Mesendoderm (in vitro differentiated cells): ENCODE results near the gene TRIM71.

Experiments used
- DNase-seq: peaks from one replicate; pipeline ENCODE4 v3.0.0; 2013
- H2AK5ac ChIP-seq: 2 replicates; pipeline ENCODE4 v1.6.1; 2013; ENCODE audit warnings: low read length, inconsistent platforms
- H2BK120ac ChIP-seq: 2 replicates; pipeline ENCODE4 v1.6.1; 2013; ENCODE audit warnings: low read depth, mild to moderate bottlenecking, low read length, moderate library complexity, mixed read lengths
- H2BK15ac ChIP-seq: replicated peaks from 2 replicates; pipeline ENCODE4 v1.6.1; 2013; ENCODE audit warnings: low read depth, mild to moderate bottlenecking, moderate library complexity
- H2BK5ac ChIP-seq: 2 replicates; pipeline ENCODE4 v1.6.1; 2013; ENCODE audit warnings: low read length, inconsistent platforms
- H3K18ac ChIP-seq: 2 replicates; pipeline ENCODE4 v1.6.1; 2013; ENCODE audit warnings: mild to moderate bottlenecking, low read length, mixed read lengths
- H3K23ac ChIP-seq: one replicate; pipeline ENCODE4 v1.6.1; 2013; ENCODE audit warnings: low read length
- H3K27ac ChIP-seq: 2 replicates; pipeline ENCODE4 v1.5.1; 2013; ENCODE audit warnings: low read depth, mild to moderate bottlenecking, inconsistent platforms, low read length, moderate library complexity
- H3K27me3 ChIP-seq: 2 replicates; pipeline ENCODE4 v1.6.1; 2013; ENCODE audit warnings: low read length, control low read depth, mild to moderate bottlenecking, inconsistent platforms; ENCODE audit not compliant: insufficient read depth, poor library complexity
- H3K36me3 ChIP-seq: 2 replicates; pipeline ENCODE4 v1.6.1; 2013; ENCODE audit warnings: low read length, inconsistent platforms; ENCODE audit not compliant: control insufficient read depth, insufficient read depth
- H3K4ac ChIP-seq: one replicate; pipeline ENCODE4 v1.6.1; 2013; ENCODE audit warnings: low read depth, mild to moderate bottlenecking, low read length, moderate library complexity
- H3K4me1 ChIP-seq: 2 replicates; pipeline ENCODE4 v1.6.1; 2013; ENCODE audit warnings: low read depth, low read length, inconsistent platforms; ENCODE audit not compliant: control insufficient read depth
- H3K4me2 ChIP-seq: 2 replicates; pipeline ENCODE4 v1.6.1; 2013; ENCODE audit warnings: low read length
- H3K4me3 ChIP-seq: 2 replicates; pipeline ENCODE4 v1.5.1; 2013; ENCODE audit warnings: mild to moderate bottlenecking, low read length
- H3K56ac ChIP-seq: one replicate; pipeline ENCODE4 v1.6.1; 2013; ENCODE audit warnings: low read length
- H3K79me1 ChIP-seq: 2 replicates; pipeline ENCODE4 v1.6.1; 2013; ENCODE audit warnings: low read length, inconsistent platforms
- H3K79me2 ChIP-seq: 2 replicates; pipeline ENCODE4 v1.6.1; 2013; ENCODE audit warnings: mild to moderate bottlenecking, low read length; ENCODE audit not compliant: control insufficient read depth, insufficient read depth
- H3K9ac ChIP-seq: 2 replicates; pipeline ENCODE4 v1.6.1; 2013; ENCODE audit warnings: low read length, inconsistent platforms
- H4K5ac ChIP-seq: one replicate; pipeline ENCODE4 v1.6.1; 2013; ENCODE audit warnings: low read length
- H4K8ac ChIP-seq: one replicate; pipeline ENCODE4 v1.6.1; 2013; ENCODE audit warnings: low read depth, mild to moderate bottlenecking, control low read depth, low read length, moderate library complexity
- WGBS: extraction: QIAGEN DNeasy Blood & Tissue Kit; methylation state at CpG from one replicate; pipeline ENCODE4 v1.1.7; 2013; ENCODE audit warnings: low lambda C conversion rate, missing lambda C conversion rate; ENCODE audit not compliant: insufficient coverage; ENCODE audit errors: extremely low coverage; 5-methylcytosine and 5-hydroxymethylcytosine counted together

Gene TRIM71

DNA sequence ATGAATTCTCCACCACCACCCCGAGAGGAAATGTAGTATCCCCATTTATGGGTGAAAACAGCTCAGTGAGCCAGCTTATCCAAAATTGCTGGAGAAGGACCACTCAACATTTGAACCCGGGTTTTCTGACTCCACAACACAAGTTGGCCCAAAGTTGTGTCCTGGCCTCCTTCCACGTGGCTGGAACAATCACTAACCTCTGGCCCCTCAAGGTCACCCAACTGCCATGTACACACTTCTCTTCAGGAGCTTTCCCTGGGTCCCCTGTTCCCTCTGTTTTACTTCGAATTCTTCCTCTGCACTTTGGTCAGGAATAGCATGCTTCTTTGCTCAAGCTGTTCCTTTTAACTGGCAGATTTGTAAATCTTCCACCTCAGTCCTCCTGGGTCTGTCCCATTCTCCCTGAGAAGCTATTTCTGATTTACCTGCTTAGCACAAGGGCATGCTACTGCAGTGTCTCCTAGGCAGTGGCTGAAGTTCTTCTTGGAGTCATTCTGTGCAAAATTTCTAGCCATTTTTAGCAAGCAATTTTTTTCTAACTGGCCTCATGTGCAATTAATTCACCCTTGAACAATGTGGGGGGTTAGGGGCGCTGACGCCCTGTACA lies 39.2 kb downstream of the TRIM71 start:
- Histone ChIP-seq H2BK120ac (no peak overlapping the region), H3K18ac (no peak overlapping the region), H3K4ac (no peak overlapping the region), H3K27ac (no peak overlapping the region), H4K5ac (no peak overlapping the region), H3K27me3 (no peaks in the 10 kb centered on the region), H2AK5ac (no peak overlapping the region), H3K56ac (no peak overlapping the region), H3K36me3 (no peaks in the 10 kb centered on the region), H3K9ac (no peak overlapping the region), H3K4me3 (no peak overlapping the region), H2BK15ac (no peak overlapping the region), H3K4me1 (peaks cover 17% of the 10 kb centered on the region), H3K23ac (no peak overlapping the region), H3K79me2 (peaks cover 92% of the 10 kb centered on the region), H4K8ac (no peak overlapping the region), H2BK5ac (no peak overlapping the region), H3K4me2 (no peak overlapping the region), H3K79me1 (peaks cover 13% of the 10 kb centered on the region)
- no peak for DNase-seq
- WGBS = no CpG with 5 or more reads among the region's 6 CpGs

DNA sequence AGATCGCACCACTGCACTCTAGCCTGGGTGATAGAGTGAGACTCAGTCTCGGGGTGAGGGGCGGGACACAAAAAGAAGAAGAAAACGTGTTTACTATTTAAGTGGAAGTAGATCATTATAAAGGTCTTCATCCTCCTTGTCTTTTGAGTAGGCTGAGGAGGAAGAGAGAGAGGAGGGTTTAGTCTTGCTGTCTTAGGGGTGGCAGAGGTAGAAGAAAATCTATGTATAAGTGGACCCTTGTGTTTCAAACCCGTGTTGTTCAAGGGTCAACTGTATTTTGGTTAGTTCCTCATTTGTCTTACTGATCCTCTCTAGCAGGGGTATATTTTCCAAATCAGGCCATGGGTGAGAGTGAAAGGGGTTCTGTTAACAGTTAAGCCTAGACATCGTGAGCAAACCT lies 40.1 kb downstream of the TRIM71 start:
- Histone ChIP-seq H2BK120ac (no peak overlapping the region), H4K5ac (no peak overlapping the region), H3K18ac (no peak overlapping the region), H3K79me2 (peaks cover 92% of the 10 kb centered on the region), H2BK5ac (no peak overlapping the region), H2AK5ac (no peak overlapping the region), H3K36me3 (no peaks in the 10 kb centered on the region), H3K9ac (no peak overlapping the region), H3K27me3 (no peaks in the 10 kb centered on the region), H3K4me1 (peaks cover 14% of the 10 kb centered on the region), H3K23ac (no peak overlapping the region), H3K27ac (no peak overlapping the region), H3K79me1 (peaks cover 11% of the 10 kb centered on the region), H3K56ac (no peak overlapping the region), H3K4me3 (no peak overlapping the region), H4K8ac (no peak overlapping the region), H3K4ac (no peak overlapping the region), H2BK15ac (no peak overlapping the region), H3K4me2 (no peak overlapping the region)
- DNase-seq = no peak
- WGBS = no CpG with 5 or more reads among the region's 6 CpGs

DNA sequence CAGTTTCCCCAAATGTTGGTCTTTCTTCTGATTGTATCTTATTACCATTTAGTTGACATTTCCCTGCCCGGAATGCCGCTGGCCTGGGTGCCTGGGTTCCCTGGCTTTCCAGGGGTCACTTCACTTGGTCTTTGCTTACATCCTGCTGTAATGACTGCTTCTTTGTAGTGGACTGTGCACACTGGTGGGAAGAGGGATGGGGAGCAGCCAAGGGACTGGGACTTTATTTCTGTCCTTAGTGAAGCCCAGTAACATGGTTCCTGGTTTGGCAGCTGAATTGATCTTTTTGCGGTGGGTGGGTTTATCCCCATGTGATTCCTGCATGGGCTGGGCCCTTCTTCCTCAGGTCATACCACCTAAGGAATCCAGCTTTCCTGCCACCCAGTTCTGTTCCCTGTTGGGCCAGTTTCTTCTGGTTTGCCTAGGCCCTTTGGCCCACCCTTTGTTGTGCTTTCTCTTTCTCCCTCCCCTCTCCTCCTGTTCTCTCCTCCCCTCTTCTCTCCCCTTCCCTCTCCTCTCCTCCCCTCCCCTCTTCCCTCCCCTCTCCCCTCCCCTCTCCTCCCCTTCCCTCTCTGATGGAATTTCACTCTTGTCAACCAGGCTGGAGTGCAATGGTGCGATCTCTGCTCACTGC lies 41.9 kb downstream of the TRIM71 start:
- peaks cover 18% of the 10 kb centered on the region for H3K4me1 ChIP-seq
- no peak overlapping the region for H4K5ac ChIP-seq
- H2BK5ac ChIP-seq = no peak overlapping the region
- H3K79me1 ChIP-seq = peaks cover 11% of the 10 kb centered on the region
- no peak overlapping the region for H3K4ac ChIP-seq
- H3K27me3 ChIP-seq = no peaks in the 10 kb centered on the region
- H3K4me3 ChIP-seq = no peak overlapping the region
- no peak for DNase-seq
- no peak overlapping the region for H3K4me2 ChIP-seq
- no peak overlapping the region for H3K18ac ChIP-seq
- no peak overlapping the region for H2BK120ac ChIP-seq
- H3K79me2 ChIP-seq = peaks cover 91% of the 10 kb centered on the region
- H3K9ac ChIP-seq = no peak overlapping the region
- H2BK15ac ChIP-seq = no peak overlapping the region
- no peak overlapping the region for H3K27ac ChIP-seq
- H3K23ac ChIP-seq = no peak overlapping the region
- H2AK5ac ChIP-seq = no peak overlapping the region
- WGBS = no CpG with 5 or more reads among the region's 4 CpGs
- H3K36me3 ChIP-seq = no peaks in the 10 kb centered on the region
- H3K56ac ChIP-seq = no peak overlapping the region
- no peak overlapping the region for H4K8ac ChIP-seq

DNA sequence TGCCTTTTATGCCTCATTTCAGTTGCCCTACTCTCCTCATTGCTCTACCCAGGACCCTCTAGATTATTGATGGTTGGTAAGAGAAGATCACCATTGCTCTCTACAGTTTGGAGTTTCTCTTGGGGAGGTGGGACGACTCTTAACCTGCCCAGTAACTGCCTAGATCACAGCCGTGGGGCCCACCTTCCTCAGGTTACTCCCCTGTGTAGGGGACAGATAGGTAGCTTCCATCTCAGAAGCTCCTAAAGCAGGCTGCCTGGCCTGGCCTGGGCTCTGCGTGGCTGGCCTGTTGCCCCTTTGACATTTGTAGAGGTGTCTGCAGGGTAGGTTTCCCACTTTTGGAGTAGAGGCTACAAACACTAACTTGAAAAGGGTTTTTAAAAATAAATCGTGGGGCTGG lies 42.7 kb downstream of the TRIM71 start:
- Histone ChIP-seq H2BK15ac (no peak overlapping the region), H3K79me1 (peaks cover 10% of the 10 kb centered on the region), H4K5ac (no peak overlapping the region), H2BK5ac (no peak overlapping the region), H3K23ac (no peak overlapping the region), H3K4me2 (no peak overlapping the region), H2AK5ac (no peak overlapping the region), H3K36me3 (no peaks in the 10 kb centered on the region), H3K4me1 (peaks cover 22% of the 10 kb centered on the region), H3K79me2 (peaks cover 91% of the 10 kb centered on the region), H2BK120ac (no peak overlapping the region), H3K27ac (no peak overlapping the region), H3K9ac (no peak overlapping the region), H3K56ac (peak overlapping the region; percentile 34), H4K8ac (no peak overlapping the region), H3K4ac (no peak overlapping the region), H3K27me3 (no peaks in the 10 kb centered on the region), H3K4me3 (no peak overlapping the region), H3K18ac (no peak overlapping the region)
- no peak for DNase-seq
- WGBS = no CpG with 5 or more reads among the region's 4 CpGs

DNA sequence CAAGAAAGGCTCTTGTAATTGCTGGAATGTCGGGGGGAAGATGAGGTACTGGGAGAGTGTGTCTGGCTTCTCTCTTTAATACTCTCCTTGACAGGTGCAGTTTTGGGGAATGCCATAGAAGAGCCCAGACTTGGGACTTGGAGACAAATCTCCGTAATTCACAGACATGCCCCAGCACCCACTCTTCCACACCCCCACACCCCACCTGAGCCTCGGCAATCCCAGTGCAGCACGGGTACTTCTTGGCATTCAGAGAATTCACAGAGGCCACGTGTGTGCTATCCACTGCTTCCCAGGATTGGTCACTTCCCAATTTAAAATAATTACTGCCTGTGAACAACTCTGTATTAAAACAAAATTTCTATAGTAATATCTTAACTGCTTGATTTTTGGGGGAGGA lies 43.9 kb downstream of the TRIM71 start:
- Histone ChIP-seq H3K79me2 (peaks cover 92% of the 10 kb centered on the region), H3K18ac (no peak overlapping the region), H3K36me3 (no peaks in the 10 kb centered on the region), H2BK120ac (no peak overlapping the region), H3K4me1 (peaks cover 31% of the 10 kb centered on the region), H3K9ac (no peak overlapping the region), H2BK15ac (no peak overlapping the region), H3K79me1 (peaks cover 13% of the 10 kb centered on the region), H3K27me3 (no peaks in the 10 kb centered on the region), H3K4me3 (no peak overlapping the region), H3K4ac (no peak overlapping the region), H2AK5ac (no peak overlapping the region), H4K8ac (no peak overlapping the region), H3K56ac (no peak overlapping the region), H3K4me2 (no peak overlapping the region), H2BK5ac (no peak overlapping the region), H3K23ac (no peak overlapping the region), H3K27ac (no peak overlapping the region), H4K5ac (no peak overlapping the region)
- no CpG with 5 or more reads among the region's 5 CpGs for WGBS
- DNase-seq = no peak
